DOHH2 (cell line): ENCODE measurements around the gene ARID1B.

Source experiments
- EZH2phosphoT487 ChIP-seq: fragments of 200-600 bp; sonication (generic); IDR thresholded peaks from 2 replicates; pipeline ENCODE4 v1.6.1; 2017; ENCODE audit warnings: borderline replicate concordance, mild to moderate bottlenecking, antibody characterized with exemption, low read length, moderate library complexity, mixed read lengths
- TF ChIP-seq, protein P1 (sequence below): fragments of 200-600 bp; sonication (generic); IDR thresholded peaks from one replicate; pipeline ENCODE4 v1.5.1; 2014; ENCODE audit warnings: antibody characterized with exemption, mild to moderate bottlenecking, low read depth, low read length; ENCODE audit not compliant: poor library complexity, severe bottlenecking

DNA sequence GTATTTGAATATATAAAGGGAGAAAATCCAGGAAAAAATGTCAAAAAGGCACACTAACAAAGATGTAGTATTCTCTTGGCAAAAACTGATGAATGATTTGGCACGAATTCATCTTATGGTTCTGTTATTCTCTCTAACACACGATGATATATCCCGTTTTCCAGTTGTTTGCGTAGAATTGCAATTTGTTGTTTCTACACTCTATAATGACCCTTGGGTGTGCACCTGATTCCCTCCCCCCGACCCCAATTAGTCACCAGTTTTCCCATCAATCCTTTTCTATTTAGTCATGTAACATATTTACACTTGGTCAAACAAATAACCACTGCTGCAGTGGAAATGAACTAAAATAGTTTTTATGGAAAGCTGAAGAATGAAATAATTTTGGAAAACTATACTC is 1.5 kb upstream of the ARID1B start:
- TF ChIP-seq, protein P1, sequence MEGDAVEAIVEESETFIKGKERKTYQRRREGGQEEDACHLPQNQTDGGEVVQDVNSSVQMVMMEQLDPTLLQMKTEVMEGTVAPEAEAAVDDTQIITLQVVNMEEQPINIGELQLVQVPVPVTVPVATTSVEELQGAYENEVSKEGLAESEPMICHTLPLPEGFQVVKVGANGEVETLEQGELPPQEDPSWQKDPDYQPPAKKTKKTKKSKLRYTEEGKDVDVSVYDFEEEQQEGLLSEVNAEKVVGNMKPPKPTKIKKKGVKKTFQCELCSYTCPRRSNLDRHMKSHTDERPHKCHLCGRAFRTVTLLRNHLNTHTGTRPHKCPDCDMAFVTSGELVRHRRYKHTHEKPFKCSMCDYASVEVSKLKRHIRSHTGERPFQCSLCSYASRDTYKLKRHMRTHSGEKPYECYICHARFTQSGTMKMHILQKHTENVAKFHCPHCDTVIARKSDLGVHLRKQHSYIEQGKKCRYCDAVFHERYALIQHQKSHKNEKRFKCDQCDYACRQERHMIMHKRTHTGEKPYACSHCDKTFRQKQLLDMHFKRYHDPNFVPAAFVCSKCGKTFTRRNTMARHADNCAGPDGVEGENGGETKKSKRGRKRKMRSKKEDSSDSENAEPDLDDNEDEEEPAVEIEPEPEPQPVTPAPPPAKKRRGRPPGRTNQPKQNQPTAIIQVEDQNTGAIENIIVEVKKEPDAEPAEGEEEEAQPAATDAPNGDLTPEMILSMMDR, result no peak
- no peak for TF ChIP-seq EZH2phosphoT487
